Stomach (tissue), 9 donors: ENCODE measurements around the gene GAK. TPM values are rescaled to one million over a fixed set of nuclear protein-coding genes. Genes with fewer than 3 reads are reported as not detected.

ENCODE experiments used
- DNase-seq, 2 donors: peaks; one replicate each; pipeline versions ENCODE4 v3.0.0 to v3.0.0-alpha.2; 2013 to 2019
- H3K27ac ChIP-seq, 5 donors: fragments of 200-600 bp in 4 of 5; sonication (generic) in 4 of 5; one replicate each; pipeline ENCODE4 v1.5.1; 2013 to 2019; ENCODE audit warnings: mild to moderate bottlenecking in 1 of 5, moderate library complexity in 1 of 5
- H3K27me3 ChIP-seq, 3 donors: fragments of 200-600 bp; sonication (generic); one replicate each; pipeline ENCODE4 v1.5.1; 2017 to 2019; ENCODE audit warnings: mixed run types in 1 of 3
- H3K36me3 ChIP-seq, 4 donors: fragments of 200-600 bp; sonication (generic); 1 replicate in 3 of 4; 2 replicates in 1 of 4; pipeline ENCODE4 v1.5.1; 2016 to 2019
- H3K4me1 ChIP-seq, 4 donors: fragments of 200-600 bp; sonication (generic); one replicate each; pipeline ENCODE4 v1.5.1; 2016 to 2019
- H3K4me3 ChIP-seq, 4 donors: fragments of 200-600 bp; sonication (generic) in 3 of 4; one replicate each; pipeline ENCODE4 v1.5.1; 2016 to 2019; ENCODE audit warnings: mild to moderate bottlenecking in 1 of 4
- H3K9me3 ChIP-seq, 4 donors: fragments of 200-600 bp; sonication (generic); one replicate each; pipeline ENCODE4 v1.5.1; 2016 to 2019
- CTCF ChIP-seq, 7 experiments: fragments of 450-650 bp in 4 of 7; fragments of 200-600 bp in 3 of 7; sonication (generic) in 3 of 7; IDR thresholded peaks; one replicate each; pipeline ENCODE4 v1.5.1; 2016 to 2019; ENCODE audit warnings: antibody characterized with exemption in 7 of 7, control low read depth in 2 of 7, mild to moderate bottlenecking in 1 of 7
- EP300 ChIP-seq: sonication (generic); formaldehyde crosslinking; IDR thresholded peaks from one replicate; pipeline ENCODE4 v1.6.1; 2017; ENCODE audit warnings: antibody characterized with exemption
- POLR2A ChIP-seq, 4 donors: fragments of 450-650 bp; IDR thresholded peaks; one replicate each; pipeline ENCODE4 v1.6.1; 2016; ENCODE audit warnings: antibody characterized with exemption in 4 of 4, control low read depth in 2 of 4, mild to moderate bottlenecking in 1 of 4, moderate library complexity in 1 of 4
- POLR2AphosphoS5 ChIP-seq, 3 donors: sonication (generic); formaldehyde crosslinking; IDR thresholded peaks; one replicate each; pipeline ENCODE4 v1.6.1; 2016; ENCODE audit warnings: antibody characterized with exemption in 3 of 3
- WGBS, 5 donors: extraction: QIAGEN DNeasy Blood & Tissue Kit in 3 of 5; methylation state at CpG; one replicate each; pipeline versions ENCODE4 v1.1.5 to v1.1.7; 2013 to 2018; 5-methylcytosine and 5-hydroxymethylcytosine counted together
- intact Hi-C: fragments of 100-400 bp; cut with DNase I; formaldehyde crosslinking; loops from one replicate; pipeline ENCODE4 v1.15.1; 2023; ENCODE audit warnings: low total_unique reads
- polyA plus RNA-seq, 3 donors: library from polyadenylated mRNA; stranded (reverse); fragments of 200-250 nt; gene quantifications; one replicate each; pipeline ENCODE4 v1.2.3, GENCODE V29; 2013
- total RNA-seq, 5 donors: library from RNA; depleted of rRNA; stranded (reverse); fragments of >200 nt; gene quantifications; one replicate each; pipeline versions ENCODE4 v1.1.0 to v1.2.3, GENCODE V29; 2014 to 2016
- donor health status: healthy with polysubstance abuse.
- donor health status: Bipolar disorder and iron deficiency.
- donor health status: healthy.

Gene GAK
- total and polyA plus RNA-seq, 8 donors: 71.8 to 503 (median 157) TPM

- no peak for TF ChIP-seq CTCF (IDR thresholded peaks at IDR 0.05)
- TF ChIP-seq EP300: no peak
- no peak for TF ChIP-seq POLR2A (IDR thresholded peaks at IDR 0.05)
- TF ChIP-seq POLR2AphosphoS5 (IDR thresholded peaks at IDR 0.05): no peak
- no peak overlapping the region for H3K27ac ChIP-seq
- H3K4me3 ChIP-seq: no peak overlapping the region
- no peak for DNase-seq
- intact Hi-C loops: no loop called here
- peaks cover 83 to 100% (median 100%) of the 10 kb centered on the region in 4 donors for H3K36me3 ChIP-seq
- no peaks in the 10 kb centered on the region for H3K9me3 ChIP-seq
- no peaks in the 10 kb centered on the region for H3K27me3 ChIP-seq
- H3K4me1 ChIP-seq: no peaks in the 10 kb centered on the region
- 86 to 93% (median 89%) methylated on average over 4 to 17 of the region's 17 CpGs for WGBS, 5 donors
Observed at GRCh38 chr4:880684-881405, 51.3 kb downstream of the GAK start.

- Histone ChIP-seq H3K4me3 (no peak overlapping the region), H3K27me3 (no peaks in the 10 kb centered on the region), H3K36me3 (peaks cover 81 to 100% (median 100%) of the 10 kb centered on the region in 4 donors), H3K4me1 (no peaks in the 10 kb centered on the region), H3K9me3 (no peaks in the 10 kb centered on the region), H3K27ac (peak overlapping the region in 2 of 5 donors; percentile 2 to 24)
- intact Hi-C loops: no loop called here
- 77 to 87% (median 83%) methylated on average over 12 of the region's 12 CpGs for WGBS, 5 donors
- no peak for TF ChIP-seq POLR2AphosphoS5 (IDR thresholded peaks at IDR 0.05)
- no peak for TF ChIP-seq EP300
- DNase-seq: no peak
Observed at GRCh38 chr4:879729-880077, 52.4 kb downstream of the GAK start.

GRCh38 chr4:878796-879728, 53.1 kb downstream of the GAK start:
- Histone ChIP-seq H3K4me3 (no peak overlapping the region), H3K27me3 (no peaks in the 10 kb centered on the region), H3K9me3 (no peaks in the 10 kb centered on the region), H3K27ac (peak overlapping the region in 2 of 5 donors; percentile 2 to 24), H3K36me3 (peaks cover 80 to 100% (median 100%) of the 10 kb centered on the region in 4 donors), H3K4me1 (no peaks in the 10 kb centered on the region)
- TF ChIP-seq CTCF (IDR thresholded peaks at IDR 0.05) (no peak), EP300 (no peak), POLR2AphosphoS5 (IDR thresholded peaks at IDR 0.05) (no peak), POLR2A (IDR thresholded peaks at IDR 0.05) (no peak)
- peak in 1 of 2 donors; percentile 30 for DNase-seq
- intact Hi-C loops: no loop called here
- WGBS, 5 donors: 85 to 92% (median 89%) methylated on average over 21 to 23 of the region's 23 CpGs

GRCh38 chr4:877502-877901, 54.6 kb downstream of the GAK start:
- Histone ChIP-seq H3K9me3 (no peaks in the 10 kb centered on the region), H3K4me1 (no peaks in the 10 kb centered on the region), H3K36me3 (peaks cover 70 to 100% (median 100%) of the 10 kb centered on the region in 4 donors), H3K4me3 (no peak overlapping the region), H3K27ac (no peak overlapping the region), H3K27me3 (no peaks in the 10 kb centered on the region)
- intact Hi-C loops: no loop called here
- 91 to 93% (median 92%) methylated on average over 22 to 25 of the region's 25 CpGs for WGBS, 5 donors
- no peak for DNase-seq
- TF ChIP-seq POLR2AphosphoS5 (IDR thresholded peaks at IDR 0.05): no peak
- TF ChIP-seq CTCF (IDR thresholded peaks at IDR 0.05): no peak
- no peak for TF ChIP-seq POLR2A (IDR thresholded peaks at IDR 0.05)
- TF ChIP-seq EP300: no peak
